ENCODE results near the gene MLH1. TPM values are rescaled to one million over a fixed set of nuclear protein-coding genes. Genes with fewer than 3 reads are reported as not detected.

MLH1 gene
- total RNA-seq, 1 experiment from 2014 or later, result 28.5 TPM

- ATAC-seq, result no peak
- Histone ChIP-seq H3K4me3 (ENCODE audit: low read depth in 2 of 2, low read length in 2 of 2) (no peak overlapping the region), H3K9me3 (ENCODE audit: control insufficient read depth, insufficient read depth, low read depth, low read length) (no peaks in the 10 kb centered on the region), H3K4me1 (ENCODE audit: control insufficient read depth, insufficient read depth, low read length) (no peaks in the 10 kb centered on the region), H3K27ac (ENCODE audit: low read length) (no peak overlapping the region), H3K27me3 (ENCODE audit: control insufficient read depth, insufficient read depth, low read length) (no peaks in the 10 kb centered on the region), H3K36me3 (ENCODE audit: control insufficient read depth, insufficient read depth, low read length) (peaks cover 7% of the 10 kb centered on the region; the same call in 1 of the 2 replicates)
- intact Hi-C loops (cut with micrococcal nuclease; ENCODE audit: unreplicated experiment), result no loop called here
- no peak for DNase-seq (ENCODE audit: low read depth, low spot score)
- TF ChIP-seq CTCF (IDR thresholded peaks at IDR 0.05) (no peak), POLR2AphosphoS5 (IDR thresholded peaks at IDR 0.05; ENCODE audit: low read depth, low read length) (no peak), TCF7L2 (IDR thresholded peaks at IDR 0.05; ENCODE audit: low read depth, low read length) (no peak), SIN3A (IDR thresholded peaks at IDR 0.05; ENCODE audit: borderline replicate concordance, insufficient read depth, low read depth, low read length) (no peak), REST (IDR thresholded peaks at IDR 0.05; ENCODE audit: insufficient read depth in 1 of 2, low read depth in 2 of 2, low read length in 1 of 2) (no peak)
- ChIA-PET POLR2A (no interaction called here), CTCF (no interaction called here)
- in situ Hi-C loops (cut with HindIII; ENCODE audit: low pct_unique_long_range_greater_than_20kb, low sequenced_read_pairs), result no loop called here
- BruUV-seq (replicated peaks), result no TSS peak
Measured at GRCh38 chr3:37075955-37076354, 82.6 kb downstream of the MLH1 start.

- H3K27ac ChIP-seq (ENCODE audit: low read length), result no peak overlapping the region
- CTCF ChIA-PET, result no interaction called here
- ATAC-seq (no peak), DNase-seq (ENCODE audit: low read depth, low spot score) (no peak)
- BruUV-seq (replicated peaks), result no TSS peak
- POLR2A ChIA-PET, result no interaction called here
- intact Hi-C loops (cut with micrococcal nuclease; ENCODE audit: unreplicated experiment) (no loop called here), in situ Hi-C loops (cut with HindIII; ENCODE audit: low pct_unique_long_range_greater_than_20kb, low sequenced_read_pairs) (no loop called here)
- TF ChIP-seq SIN3A (IDR thresholded peaks at IDR 0.05; ENCODE audit: borderline replicate concordance, insufficient read depth, low read depth, low read length) (no peak), REST (IDR thresholded peaks at IDR 0.05; ENCODE audit: insufficient read depth in 1 of 2, low read depth in 2 of 2, low read length in 1 of 2) (no peak), CTCF (IDR thresholded peaks at IDR 0.05) (no peak), TCF7L2 (IDR thresholded peaks at IDR 0.05; ENCODE audit: low read depth, low read length) (no peak), POLR2AphosphoS5 (IDR thresholded peaks at IDR 0.05; ENCODE audit: low read depth, low read length) (no peak)
- no peaks in the 10 kb centered on the region for H3K27me3 ChIP-seq (ENCODE audit: control insufficient read depth, insufficient read depth, low read length)
- no peaks in the 10 kb centered on the region for H3K9me3 ChIP-seq (ENCODE audit: control insufficient read depth, insufficient read depth, low read depth, low read length)
- peaks cover 4% of the 10 kb centered on the region; the same call in 1 of the 2 replicates for H3K36me3 ChIP-seq (ENCODE audit: control insufficient read depth, insufficient read depth, low read length)
- no peak overlapping the region for H3K4me3 ChIP-seq (ENCODE audit: low read depth in 2 of 2, low read length in 2 of 2)
- no peaks in the 10 kb centered on the region for H3K4me1 ChIP-seq (ENCODE audit: control insufficient read depth, insufficient read depth, low read length)
Measured at GRCh38 chr3:37082317-37082716, 89.0 kb downstream of the MLH1 start.
